B cell (primary cell): ENCODE results near the gene PAK4.

Experiments
- EZH2 ChIP-seq: IDR thresholded peaks from 2 replicates; pipeline ENCODE4 v1.6.1; 2012; ENCODE audit warnings: borderline replicate concordance, low read depth, mild to moderate bottlenecking, moderate library complexity, low read length; ENCODE audit not compliant: insufficient read depth, poor library complexity, severe bottlenecking
- TF ChIP-seq, protein P1 (sequence below): fragments of 200-600 bp; IDR thresholded peaks from one replicate; pipeline ENCODE4 v1.8.0; 2022; ENCODE audit warnings: antibody characterized with exemption, mild to moderate bottlenecking

DNA sequence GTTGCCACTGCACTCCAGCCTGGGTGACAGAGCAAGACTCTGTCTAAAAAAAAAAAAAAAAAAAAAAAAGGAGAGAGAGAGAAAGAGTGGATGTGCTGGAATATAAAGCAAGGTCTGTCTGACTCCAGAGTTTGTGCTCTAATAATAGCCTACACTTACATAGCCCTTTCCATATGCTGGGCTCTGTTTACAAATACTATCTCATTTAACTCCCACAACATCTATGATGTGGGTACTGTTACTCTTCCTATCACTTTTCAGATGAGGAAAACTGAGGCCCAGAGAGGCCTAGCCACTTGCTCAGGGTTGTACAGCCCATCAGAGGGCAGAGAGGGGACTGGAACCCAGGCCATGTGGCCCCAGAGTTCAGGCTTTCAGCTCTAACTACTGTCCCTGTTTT lies 15.9 kb upstream of the PAK4 start:
- TF ChIP-seq, protein P1, sequence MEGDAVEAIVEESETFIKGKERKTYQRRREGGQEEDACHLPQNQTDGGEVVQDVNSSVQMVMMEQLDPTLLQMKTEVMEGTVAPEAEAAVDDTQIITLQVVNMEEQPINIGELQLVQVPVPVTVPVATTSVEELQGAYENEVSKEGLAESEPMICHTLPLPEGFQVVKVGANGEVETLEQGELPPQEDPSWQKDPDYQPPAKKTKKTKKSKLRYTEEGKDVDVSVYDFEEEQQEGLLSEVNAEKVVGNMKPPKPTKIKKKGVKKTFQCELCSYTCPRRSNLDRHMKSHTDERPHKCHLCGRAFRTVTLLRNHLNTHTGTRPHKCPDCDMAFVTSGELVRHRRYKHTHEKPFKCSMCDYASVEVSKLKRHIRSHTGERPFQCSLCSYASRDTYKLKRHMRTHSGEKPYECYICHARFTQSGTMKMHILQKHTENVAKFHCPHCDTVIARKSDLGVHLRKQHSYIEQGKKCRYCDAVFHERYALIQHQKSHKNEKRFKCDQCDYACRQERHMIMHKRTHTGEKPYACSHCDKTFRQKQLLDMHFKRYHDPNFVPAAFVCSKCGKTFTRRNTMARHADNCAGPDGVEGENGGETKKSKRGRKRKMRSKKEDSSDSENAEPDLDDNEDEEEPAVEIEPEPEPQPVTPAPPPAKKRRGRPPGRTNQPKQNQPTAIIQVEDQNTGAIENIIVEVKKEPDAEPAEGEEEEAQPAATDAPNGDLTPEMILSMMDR = no peak
- no peak for TF ChIP-seq EZH2
